Measurements from ENCODE around the gene EHHADH. TPM values are rescaled to one million over a fixed set of nuclear protein-coding genes. Genes with fewer than 3 reads are reported as not detected.
A peak's percentile ranks its signal among the peaks of the same experiment; 100 is the strongest.

EHHADH gene
- total and polyA plus RNA-seq, 2 experiments from 2014 or later, result 2.5 to 6.0 TPM

GRCh38 chr3:185153171-185153771, 100.6 kb downstream of the EHHADH start:
- no peak overlapping the region for H3K27ac ChIP-seq (ENCODE audit: low read depth)
- H3K4me3 ChIP-seq, result peak overlapping the region; percentile 83
- H3K4me1 ChIP-seq (ENCODE audit: insufficient read depth), result peaks cover 12% of the 10 kb centered on the region
- H4K20me1 ChIP-seq (replicated peaks; ENCODE audit: insufficient read depth), result no peaks in the 10 kb centered on the region
- Mint-ChIP-seq H3K4me1 (peaks cover 8% of the 10 kb centered on the region), H3K27ac (no peak overlapping the region), H3K27me3 (ENCODE audit: insufficient read depth, low read depth, poor library complexity) (peaks cover 17% of the 10 kb centered on the region), H3K4me3 (no peak overlapping the region; the same call in 2 of the 3 replicates), H3K9me3 (no peaks in the 10 kb centered on the region), H3K36me3 (ENCODE audit: low read depth) (no peaks in the 10 kb centered on the region)
- TF ChIP-seq EZH2 (IDR thresholded peaks at IDR 0.05; ENCODE audit: low read depth, unreplicated experiment) (peak; percentile 50), ZNF331 (CRISPR knock-in tag; IDR thresholded peaks at IDR 0.05; ENCODE audit: low read depth) (no peak), ZNF114 (CRISPR knock-in tag; IDR thresholded peaks at IDR 0.05) (no peak), STAT1 (IDR thresholded peaks at IDR 0.05; ENCODE audit: unreplicated experiment) (no peak), REST (IDR thresholded peaks at IDR 0.05; ENCODE audit: unreplicated experiment) (no peak)
- TF ChIP-seq, protein P1, sequence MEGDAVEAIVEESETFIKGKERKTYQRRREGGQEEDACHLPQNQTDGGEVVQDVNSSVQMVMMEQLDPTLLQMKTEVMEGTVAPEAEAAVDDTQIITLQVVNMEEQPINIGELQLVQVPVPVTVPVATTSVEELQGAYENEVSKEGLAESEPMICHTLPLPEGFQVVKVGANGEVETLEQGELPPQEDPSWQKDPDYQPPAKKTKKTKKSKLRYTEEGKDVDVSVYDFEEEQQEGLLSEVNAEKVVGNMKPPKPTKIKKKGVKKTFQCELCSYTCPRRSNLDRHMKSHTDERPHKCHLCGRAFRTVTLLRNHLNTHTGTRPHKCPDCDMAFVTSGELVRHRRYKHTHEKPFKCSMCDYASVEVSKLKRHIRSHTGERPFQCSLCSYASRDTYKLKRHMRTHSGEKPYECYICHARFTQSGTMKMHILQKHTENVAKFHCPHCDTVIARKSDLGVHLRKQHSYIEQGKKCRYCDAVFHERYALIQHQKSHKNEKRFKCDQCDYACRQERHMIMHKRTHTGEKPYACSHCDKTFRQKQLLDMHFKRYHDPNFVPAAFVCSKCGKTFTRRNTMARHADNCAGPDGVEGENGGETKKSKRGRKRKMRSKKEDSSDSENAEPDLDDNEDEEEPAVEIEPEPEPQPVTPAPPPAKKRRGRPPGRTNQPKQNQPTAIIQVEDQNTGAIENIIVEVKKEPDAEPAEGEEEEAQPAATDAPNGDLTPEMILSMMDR (conservative IDR thresholded peaks at IDR 0.05; ENCODE audit: low read depth in 2 of 2), result no peak
- peaks cover 10% of the 10 kb centered on the region; the same call in 1 of the 2 replicates for H3F3A ChIP-seq (replicated peaks; ENCODE audit: low read depth)
- H3K36me3 ChIP-seq (ENCODE audit: insufficient read depth), result no peaks in the 10 kb centered on the region
- H3K4me2 ChIP-seq, result peak overlapping the region; percentile 84
- H3K79me2 ChIP-seq (replicated peaks; ENCODE audit: insufficient read depth), result no peaks in the 10 kb centered on the region
- ATAC-seq (peak; percentile 88), DNase-seq (ENCODE audit: low spot score) (peak; percentile 80)
- 0 out of 2 replicates have a peak, but pooled peaks cover 3% of the 10 kb centered on the region for H3K9me2 ChIP-seq (ENCODE audit: insufficient read depth)
- H3K27me3 ChIP-seq (ENCODE audit: insufficient read depth), result peaks cover 45% of the 10 kb centered on the region
- H2AFZ ChIP-seq, result peak overlapping the region; percentile 97

- peak; percentile 80 for TF ChIP-seq EZH2phosphoT487 (IDR thresholded peaks at IDR 0.05; ENCODE audit: unreplicated experiment)
- peak; percentile 48 for TF ChIP-seq EZH2 (IDR thresholded peaks at IDR 0.05; ENCODE audit: low read depth, unreplicated experiment)
- TF ChIP-seq NANOG (IDR thresholded peaks at IDR 0.05; ENCODE audit: borderline replicate concordance), result no peak
- H3K4me1 Mint-ChIP-seq, result peaks cover 8% of the 10 kb centered on the region
- peaks cover 17% of the 10 kb centered on the region for H3K27me3 Mint-ChIP-seq (ENCODE audit: insufficient read depth, low read depth, poor library complexity)
- Histone ChIP-seq H3K4me1 (ENCODE audit: insufficient read depth) (peaks cover 16% of the 10 kb centered on the region), H3F3A (replicated peaks; ENCODE audit: low read depth) (peaks cover 10% of the 10 kb centered on the region; the same call in 1 of the 2 replicates), H3K4me2 (peak within 1 kb of the TSS; percentile 84), H2AFZ (peak within 1 kb of the TSS; percentile 97), H3K79me2 (replicated peaks; ENCODE audit: insufficient read depth) (no peaks in the 10 kb centered on the region), H3K27me3 (ENCODE audit: insufficient read depth) (peaks cover 45% of the 10 kb centered on the region), H4K20me1 (replicated peaks; ENCODE audit: insufficient read depth) (no peaks in the 10 kb centered on the region), H3K9me2 (ENCODE audit: insufficient read depth) (0 out of 2 replicates have a peak, but pooled peaks cover 2% of the 10 kb centered on the region), H3K36me3 (ENCODE audit: insufficient read depth) (no peaks in the 10 kb centered on the region), H3K4me3 (peak within 1 kb of the TSS; percentile 83), H3K27ac (ENCODE audit: low read depth) (no peak within 1 kb of the TSS)
- peak; percentile 73 for DNase-seq (ENCODE audit: low spot score)
- H3K9me3 Mint-ChIP-seq, result no peaks in the 10 kb centered on the region
- H3K27ac Mint-ChIP-seq, result no peak within 1 kb of the TSS
- peak; percentile 68 for ATAC-seq
- no peaks in the 10 kb centered on the region for H3K36me3 Mint-ChIP-seq (ENCODE audit: low read depth)
- peak within 1 kb of the TSS; percentile 80 for H3K4me3 Mint-ChIP-seq
These were observed 101.3 kb downstream of the EHHADH start, which contains the start of gene C3orf70 for GRCh38 chr3:185152410-185153170. TSS of gene C3orf70 (minus strand) at chr3:185153060. CDS start at chr3:185152823, 237 bp downstream.

All from GM23338 (cell line).